VCaP (cell line): ENCODE results near the gene NT5DC1.
"Not testable (repeated sequence)": the region's sequence is repeated elsewhere in the genome, so short reads cannot be mapped to it uniquely, and the experiment has no call there.

Experiments
- H3K27ac ChIP-seq: fragments of 450-650 bp; 2 replicates; pipeline ENCODE4 v1.5.1; 2017
- TF ChIP-seq, protein P1 (sequence below): fragments of 450-650 bp; conservative IDR thresholded peaks from 2 replicates; pipeline ENCODE4 v1.5.1; 2017; ENCODE audit warnings: mild to moderate bottlenecking, moderate library complexity

Gene NT5DC1

DNA sequence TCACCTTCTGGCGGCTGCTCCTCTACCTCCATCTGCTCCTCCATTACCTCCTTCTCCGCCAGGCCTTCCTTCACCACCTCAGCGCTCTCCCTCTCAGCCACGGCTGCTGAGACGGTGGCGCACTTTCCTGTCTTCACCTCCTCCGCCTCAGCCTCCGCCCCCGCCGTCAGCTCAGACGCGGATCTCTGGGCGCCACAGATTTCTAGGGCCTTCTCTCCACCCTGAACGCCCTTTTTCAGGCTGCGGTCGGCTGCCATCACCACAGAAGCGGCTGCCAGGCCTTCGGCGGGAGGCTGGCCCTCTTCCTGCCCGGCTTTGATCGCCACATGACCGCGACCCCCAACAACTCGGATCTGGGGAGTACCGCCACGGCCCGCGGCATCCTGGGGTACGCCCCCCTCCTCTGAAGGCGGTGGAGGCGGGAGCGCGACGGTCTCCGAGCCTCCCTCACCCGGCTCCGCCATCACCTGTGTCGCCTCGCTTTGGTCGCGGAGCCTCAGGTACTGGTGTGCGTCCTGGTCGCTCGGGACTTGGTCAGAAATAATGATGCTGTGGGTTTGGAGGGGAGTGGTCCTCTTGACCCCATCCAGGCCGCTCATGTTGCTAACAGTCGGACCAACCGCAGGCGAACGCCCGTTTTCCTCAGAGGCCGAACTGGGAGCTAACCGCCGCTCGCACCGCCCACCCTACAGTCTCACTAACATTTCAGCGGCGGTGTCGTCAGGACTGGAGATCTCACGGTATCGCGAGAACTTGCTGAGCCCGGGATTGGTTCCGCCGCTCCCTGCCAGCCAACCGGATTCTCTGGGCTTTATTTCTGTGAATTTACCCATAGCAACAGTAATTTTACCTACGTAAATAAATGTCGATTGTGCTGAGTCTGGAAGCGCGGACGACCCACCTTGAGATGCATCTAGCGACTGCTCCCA is 178.8 kb downstream of the NT5DC1 start, which contains the start of gene TSPYL1:
TSPYL1 (minus strand) TSS at position 699 of the 929 bp plus-strand sequence; CDS start at position 599, 100 bp downstream.
- peak within 1 kb of the TSS; percentile 96 for H3K27ac ChIP-seq
- TF ChIP-seq, protein P1, sequence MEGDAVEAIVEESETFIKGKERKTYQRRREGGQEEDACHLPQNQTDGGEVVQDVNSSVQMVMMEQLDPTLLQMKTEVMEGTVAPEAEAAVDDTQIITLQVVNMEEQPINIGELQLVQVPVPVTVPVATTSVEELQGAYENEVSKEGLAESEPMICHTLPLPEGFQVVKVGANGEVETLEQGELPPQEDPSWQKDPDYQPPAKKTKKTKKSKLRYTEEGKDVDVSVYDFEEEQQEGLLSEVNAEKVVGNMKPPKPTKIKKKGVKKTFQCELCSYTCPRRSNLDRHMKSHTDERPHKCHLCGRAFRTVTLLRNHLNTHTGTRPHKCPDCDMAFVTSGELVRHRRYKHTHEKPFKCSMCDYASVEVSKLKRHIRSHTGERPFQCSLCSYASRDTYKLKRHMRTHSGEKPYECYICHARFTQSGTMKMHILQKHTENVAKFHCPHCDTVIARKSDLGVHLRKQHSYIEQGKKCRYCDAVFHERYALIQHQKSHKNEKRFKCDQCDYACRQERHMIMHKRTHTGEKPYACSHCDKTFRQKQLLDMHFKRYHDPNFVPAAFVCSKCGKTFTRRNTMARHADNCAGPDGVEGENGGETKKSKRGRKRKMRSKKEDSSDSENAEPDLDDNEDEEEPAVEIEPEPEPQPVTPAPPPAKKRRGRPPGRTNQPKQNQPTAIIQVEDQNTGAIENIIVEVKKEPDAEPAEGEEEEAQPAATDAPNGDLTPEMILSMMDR = 0 out of 2 replicates have a peak, but pooled peaks have one; percentile 7

DNA sequence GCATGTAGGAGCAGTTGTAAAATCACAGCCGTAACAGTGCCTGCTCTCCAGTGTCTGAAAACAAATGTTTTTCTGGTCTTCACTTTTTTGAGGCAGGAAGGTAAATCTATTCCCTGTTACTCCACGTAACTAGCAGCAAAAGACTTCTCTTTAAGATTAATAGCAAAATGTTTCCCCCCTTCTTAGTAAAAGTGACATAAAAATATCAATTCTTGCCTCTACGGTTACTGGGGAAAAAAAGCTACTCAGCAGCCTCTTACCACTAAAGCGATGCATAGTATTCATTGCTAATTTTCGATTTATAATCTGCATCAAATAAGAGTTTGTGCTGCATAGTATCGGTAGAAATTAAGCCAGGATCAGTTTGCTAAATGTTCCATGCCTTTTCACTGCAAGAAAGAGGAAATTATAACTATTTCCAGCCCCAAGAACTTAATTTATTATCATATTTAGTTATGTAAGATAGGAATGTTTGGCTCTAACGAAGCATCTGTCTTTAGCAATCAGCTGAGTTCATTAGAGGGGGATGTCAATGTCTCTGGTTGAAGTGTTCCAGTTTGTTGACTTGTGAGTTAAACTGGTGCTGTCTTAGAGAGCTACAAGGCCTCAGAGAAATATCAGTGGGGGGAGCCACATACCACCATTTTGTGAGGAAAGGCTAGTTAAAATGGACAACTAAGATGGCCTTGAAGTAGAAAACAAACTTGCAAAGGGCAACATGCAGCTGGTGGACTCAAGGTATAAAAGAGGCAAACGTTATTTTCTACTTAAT is 179.7 kb downstream of the NT5DC1 start:
- TF ChIP-seq, protein P1 = no peak
- H3K27ac ChIP-seq = peak overlapping the region; percentile 96

DNA sequence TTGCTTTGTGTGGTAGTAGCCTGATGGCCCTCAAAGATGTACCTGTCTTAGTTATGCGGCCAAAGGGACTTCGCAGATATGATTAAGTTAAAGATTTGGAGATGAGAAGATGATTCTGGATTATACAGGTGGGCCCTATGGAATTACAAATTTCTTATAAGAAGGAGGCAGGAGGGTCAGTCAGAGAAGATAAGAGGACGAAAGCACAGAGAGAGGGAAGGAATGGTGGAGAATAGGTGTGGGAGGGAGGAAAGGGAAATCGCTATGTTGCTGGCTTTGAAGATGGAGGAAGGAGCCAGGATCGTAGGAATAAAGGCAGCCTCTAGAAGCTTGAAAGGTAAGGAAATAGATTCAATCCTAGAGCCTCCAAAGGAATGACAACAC is 180.3 kb downstream of the NT5DC1 start:
- peak overlapping the region; percentile 96 for H3K27ac ChIP-seq

DNA sequence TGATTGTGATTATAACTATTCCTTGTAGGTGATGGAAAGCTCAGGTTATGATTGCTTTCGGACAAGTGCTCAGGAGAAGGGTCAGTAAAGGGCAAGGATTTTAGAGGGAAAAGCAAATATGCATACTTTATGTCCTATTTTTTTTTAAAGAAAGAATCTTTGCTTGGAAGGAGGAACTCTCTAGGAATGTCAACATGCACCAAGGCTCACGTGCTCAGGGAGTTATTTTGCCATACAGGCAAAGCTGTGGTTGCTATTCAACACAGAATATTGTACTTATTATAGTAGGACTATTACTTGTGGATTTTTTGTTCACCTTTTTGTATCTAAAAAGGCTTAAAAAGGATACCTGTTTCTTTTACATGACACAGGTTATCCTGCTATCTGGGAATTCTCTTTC is 182.0 kb downstream of the NT5DC1 start:
- no peak overlapping the region for H3K27ac ChIP-seq
- TF ChIP-seq, protein P1 = no peak

More for the DNA sequence above, 180.3 kb downstream of the NT5DC1 start:
- TF ChIP-seq, protein P1 = no peak

DNA sequence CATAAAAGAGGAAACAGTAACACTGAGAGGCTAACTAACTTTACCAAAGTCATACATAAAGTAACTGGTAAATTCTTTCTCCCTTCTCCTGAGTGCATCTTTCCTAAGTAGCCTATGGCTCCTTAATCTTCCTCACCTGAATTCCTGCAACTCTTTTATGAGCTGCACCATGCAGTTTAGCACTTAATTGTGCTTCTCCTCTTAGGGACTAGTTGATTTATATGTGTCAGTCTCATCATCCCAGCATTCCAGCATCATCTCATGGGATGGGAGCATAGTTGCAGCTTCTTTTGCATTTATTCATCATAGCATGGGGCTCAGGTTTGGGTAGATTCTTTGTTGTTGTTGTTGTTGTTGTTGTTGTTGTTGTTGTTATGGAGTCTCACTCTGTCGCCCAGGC is 182.5 kb downstream of the NT5DC1 start:
- TF ChIP-seq, protein P1 = no peak
- H3K27ac ChIP-seq = no peak overlapping the region

DNA sequence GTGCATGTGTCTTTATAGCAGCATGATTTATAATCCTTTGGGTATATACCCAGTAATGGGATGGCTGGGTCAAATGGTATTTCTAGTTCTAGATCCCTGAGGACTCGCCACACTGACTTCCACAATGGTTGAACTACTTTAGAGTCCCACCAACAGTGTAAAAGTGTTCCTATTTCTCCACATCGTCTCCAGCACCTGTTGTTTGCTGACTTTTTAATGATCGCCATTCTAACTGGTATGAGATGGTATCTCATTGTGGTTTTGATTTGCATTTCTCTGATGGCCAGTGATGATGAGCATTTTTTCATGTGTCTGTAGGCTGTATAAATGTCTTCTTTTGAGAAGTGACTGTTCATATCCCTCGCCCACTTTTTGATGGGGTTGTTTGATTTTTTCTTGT is 184.3 kb downstream of the NT5DC1 start:
- not testable (repeated sequence) for H3K27ac ChIP-seq

DNA sequence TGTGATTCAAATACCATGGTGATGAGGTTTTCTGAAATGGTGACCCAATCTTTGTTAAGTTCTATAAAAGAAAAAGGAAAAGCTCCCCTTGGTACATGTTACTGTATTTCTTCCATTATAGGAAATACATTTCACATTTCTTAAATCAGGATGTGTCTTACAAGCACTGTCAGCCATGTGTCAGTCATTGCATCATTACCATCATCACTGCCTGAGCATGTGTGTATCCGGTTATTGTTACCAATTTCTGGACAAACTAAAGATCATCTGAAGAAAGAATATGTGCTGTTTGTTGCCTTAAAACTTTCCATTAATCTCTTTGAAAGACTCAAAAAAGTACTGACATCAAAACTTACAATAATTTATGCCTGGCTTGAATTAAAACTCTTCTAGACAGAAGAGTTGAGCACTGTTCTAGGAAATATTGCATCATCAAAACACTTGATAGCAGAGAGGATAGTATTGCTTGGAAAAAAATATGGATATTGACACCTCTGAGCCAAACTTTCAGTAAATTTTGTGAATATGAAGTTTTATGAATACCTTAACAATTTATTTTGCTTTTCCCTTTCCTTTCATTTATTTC is 186.2 kb downstream of the NT5DC1 start:
- TF ChIP-seq, protein P1 = no peak
- no peak overlapping the region for H3K27ac ChIP-seq
